Calu3 (cell line): ENCODE results near the gene ST3GAL4. TPM values are rescaled to one million over a fixed set of nuclear protein-coding genes. Genes with fewer than 3 reads are reported as not detected.

Source experiments
- BruUV-seq: library from RNA; stranded (reverse); fragments of 400-500 nt; replicated peaks from 2 replicates; lab custom pipeline; 2021; lab: Mats Ljungman, UMichigan
- CTCF ChIA-PET: fragments of 300-600 bp; sonication (Branson Sonifier 250); formaldehyde crosslinking; loops from one replicate; lab custom pipeline; 2022; ENCODE audit warnings: antibody characterized with exemption; lab: Charles Lee
- DNase-seq: peaks from one replicate; pipeline ENCODE4 v3.0.0; 2022
- H3K27ac Mint-ChIP-seq: one replicate; pipeline ENCODE4 v1.8.0; 2022; ENCODE audit warnings: mixed read lengths; ENCODE audit not compliant: unreplicated experiment
- H3K27me3 Mint-ChIP-seq: one replicate; pipeline ENCODE4 v1.8.0; 2022; ENCODE audit warnings: mixed read lengths; ENCODE audit not compliant: unreplicated experiment
- H3K36me3 Mint-ChIP-seq: one replicate; pipeline ENCODE4 v1.8.0; 2022; ENCODE audit warnings: mild to moderate bottlenecking, moderate library complexity, mixed read lengths; ENCODE audit not compliant: insufficient read depth, unreplicated experiment
- H3K4me1 Mint-ChIP-seq: one replicate; pipeline ENCODE4 v1.8.0; 2022; ENCODE audit warnings: mild to moderate bottlenecking, low read depth, mixed read lengths; ENCODE audit not compliant: unreplicated experiment
- H3K4me3 Mint-ChIP-seq: one replicate; pipeline ENCODE4 v1.8.0; 2022; ENCODE audit warnings: mild to moderate bottlenecking, low read depth, moderate library complexity, mixed read lengths; ENCODE audit not compliant: unreplicated experiment
- H3K9me3 Mint-ChIP-seq: one replicate; pipeline ENCODE4 v1.8.0; 2022; ENCODE audit warnings: low read depth, mixed read lengths; ENCODE audit not compliant: unreplicated experiment
- intact Hi-C: fragments of 100-400 bp; cut with micrococcal nuclease; formaldehyde crosslinking; loops from one replicate; pipeline ENCODE4 v1.10.0; 2022; ENCODE audit not compliant: unreplicated experiment
- total RNA-seq: library from RNA; stranded (reverse); gene quantifications from 2 replicates; pipeline ENCODE4 v1.2.3, GENCODE V29; 2022
- TF ChIP-seq, protein P1 (sequence below): fragments of 200-600 bp; IDR thresholded peaks from one replicate; pipeline ENCODE4 v1.8.0; 2022; ENCODE audit warnings: antibody characterized with exemption; ENCODE audit not compliant: unreplicated experiment

Gene ST3GAL4
- total RNA-seq, 1 experiment from 2014 or later: 27.9 TPM

DNA sequence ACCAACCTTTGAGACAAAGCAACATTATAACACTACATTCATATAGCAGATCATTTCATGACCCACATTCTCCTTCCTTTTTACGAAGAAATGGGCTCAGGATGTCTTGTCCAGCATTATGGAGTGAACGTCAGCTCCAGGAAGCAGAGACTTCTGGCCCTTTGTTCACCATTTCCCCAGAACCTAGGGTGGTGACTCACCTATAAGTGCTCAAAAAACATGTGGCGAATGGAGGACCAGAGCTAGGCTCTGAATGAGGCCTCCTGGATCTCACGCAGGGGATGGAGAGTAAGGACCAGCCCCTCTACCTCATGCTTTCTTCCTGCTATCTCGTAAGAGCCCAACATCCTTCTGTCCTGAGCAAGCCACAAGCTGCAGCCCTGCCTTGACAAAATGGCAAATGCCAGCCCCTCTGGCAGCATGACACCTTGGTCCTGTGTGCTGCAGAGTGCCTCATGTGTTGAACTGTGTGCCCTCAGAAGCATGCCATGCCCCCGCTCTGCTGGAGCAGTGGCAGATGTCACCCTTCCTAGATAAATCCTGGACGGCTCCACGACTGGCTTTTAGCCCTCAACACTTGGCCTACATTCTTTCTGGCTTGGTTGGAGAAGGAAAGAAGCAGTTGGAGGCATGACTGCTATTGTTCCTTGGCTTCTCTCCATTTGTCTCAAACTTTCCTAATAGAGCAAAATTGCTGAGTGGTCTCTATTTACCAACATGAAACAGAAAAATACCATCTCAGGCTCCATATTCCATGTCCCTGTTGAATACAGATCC lies 6.5 kb upstream of the ST3GAL4 start:
- Mint-ChIP-seq H3K4me1 (peaks cover 28% of the 10 kb centered on the region), H3K27ac (peak overlapping the region; percentile 52), H3K4me3 (no peak overlapping the region), H3K27me3 (no peaks in the 10 kb centered on the region), H3K9me3 (peaks cover 3% of the 10 kb centered on the region), H3K36me3 (peaks cover 39% of the 10 kb centered on the region)
- TF ChIP-seq, protein P1, sequence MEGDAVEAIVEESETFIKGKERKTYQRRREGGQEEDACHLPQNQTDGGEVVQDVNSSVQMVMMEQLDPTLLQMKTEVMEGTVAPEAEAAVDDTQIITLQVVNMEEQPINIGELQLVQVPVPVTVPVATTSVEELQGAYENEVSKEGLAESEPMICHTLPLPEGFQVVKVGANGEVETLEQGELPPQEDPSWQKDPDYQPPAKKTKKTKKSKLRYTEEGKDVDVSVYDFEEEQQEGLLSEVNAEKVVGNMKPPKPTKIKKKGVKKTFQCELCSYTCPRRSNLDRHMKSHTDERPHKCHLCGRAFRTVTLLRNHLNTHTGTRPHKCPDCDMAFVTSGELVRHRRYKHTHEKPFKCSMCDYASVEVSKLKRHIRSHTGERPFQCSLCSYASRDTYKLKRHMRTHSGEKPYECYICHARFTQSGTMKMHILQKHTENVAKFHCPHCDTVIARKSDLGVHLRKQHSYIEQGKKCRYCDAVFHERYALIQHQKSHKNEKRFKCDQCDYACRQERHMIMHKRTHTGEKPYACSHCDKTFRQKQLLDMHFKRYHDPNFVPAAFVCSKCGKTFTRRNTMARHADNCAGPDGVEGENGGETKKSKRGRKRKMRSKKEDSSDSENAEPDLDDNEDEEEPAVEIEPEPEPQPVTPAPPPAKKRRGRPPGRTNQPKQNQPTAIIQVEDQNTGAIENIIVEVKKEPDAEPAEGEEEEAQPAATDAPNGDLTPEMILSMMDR: no peak
- BruUV-seq: no TSS peak
- no peak for DNase-seq
- intact Hi-C loops: no loop called here
- CTCF ChIA-PET: no interaction called here

- CTCF ChIA-PET: no interaction called here
- no peak for DNase-seq
- peaks cover 45% of the 10 kb centered on the region for H3K36me3 Mint-ChIP-seq
- H3K9me3 Mint-ChIP-seq: peaks cover 3% of the 10 kb centered on the region
- H3K27me3 Mint-ChIP-seq: no peaks in the 10 kb centered on the region
- H3K27ac Mint-ChIP-seq: no peak overlapping the region
- peaks cover 32% of the 10 kb centered on the region for H3K4me1 Mint-ChIP-seq
- TF ChIP-seq, protein P1: no peak
- intact Hi-C loops: no loop called here
- BruUV-seq: no TSS peak
- no peak overlapping the region for H3K4me3 Mint-ChIP-seq
These were observed 4.7 kb upstream of the ST3GAL4 start for GRCh38 chr11:126350836-126351235.

- Mint-ChIP-seq H3K36me3 (peaks cover 45% of the 10 kb centered on the region), H3K9me3 (peaks cover 3% of the 10 kb centered on the region), H3K4me1 (peaks cover 24% of the 10 kb centered on the region), H3K27me3 (no peaks in the 10 kb centered on the region), H3K4me3 (peak overlapping the region; percentile 10), H3K27ac (peak overlapping the region; percentile 53)
- no peak for DNase-seq
- TF ChIP-seq, protein P1: no peak
- TSS peak; percentile 14 for BruUV-seq
- intact Hi-C loops: no loop called here
- CTCF ChIA-PET: no interaction called here
These were observed 3.3 kb upstream of the ST3GAL4 start for GRCh38 chr11:126352163-126352562.

DNA sequence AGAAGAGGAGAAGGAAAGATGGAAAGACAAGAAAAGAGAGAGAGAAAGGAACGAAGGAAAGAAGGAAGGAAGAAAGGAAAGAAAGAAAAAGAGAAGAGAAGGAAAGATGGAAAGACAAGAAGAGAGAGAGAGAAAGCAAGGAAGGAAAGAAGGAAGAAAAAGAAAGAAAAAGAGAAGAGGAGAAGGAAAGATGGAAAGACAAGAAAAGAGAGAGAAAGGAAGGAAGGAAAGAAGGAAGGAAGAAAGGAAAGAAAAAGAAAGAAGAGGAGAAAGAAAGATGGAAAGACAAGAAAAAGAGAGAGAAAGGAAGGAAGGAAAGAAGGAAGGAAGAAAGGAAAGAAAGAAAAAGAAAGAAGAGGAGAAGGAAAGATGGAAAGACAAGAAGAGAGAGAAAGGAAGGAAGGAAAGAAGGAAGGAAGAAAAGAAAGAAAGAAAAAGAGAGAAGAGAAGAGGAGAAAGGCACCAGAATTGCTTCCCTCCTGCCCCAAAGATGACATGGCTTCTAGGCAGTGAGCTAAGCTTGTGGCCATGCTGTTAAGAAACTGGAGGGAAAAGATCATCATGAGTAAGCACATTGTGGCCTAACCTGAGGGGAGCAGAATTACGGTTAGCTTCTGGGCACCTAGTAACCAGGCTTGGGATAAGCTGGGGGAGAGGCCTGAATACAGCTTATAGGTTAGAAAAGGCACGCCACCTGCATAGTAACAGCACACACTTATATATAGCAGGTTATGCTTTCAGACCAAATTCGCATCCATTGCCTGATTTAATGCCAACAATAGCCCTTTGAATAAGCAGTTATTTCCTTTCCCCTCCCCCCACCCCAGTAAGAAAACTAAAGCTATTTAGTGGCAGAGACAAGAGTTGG lies 2.3 kb upstream of the ST3GAL4 start:
- DNase-seq: no peak
- peak overlapping the region; percentile 53 for H3K27ac Mint-ChIP-seq
- H3K36me3 Mint-ChIP-seq: peaks cover 38% of the 10 kb centered on the region
- CTCF ChIA-PET: no interaction called here
- no peaks in the 10 kb centered on the region for H3K27me3 Mint-ChIP-seq
- H3K9me3 Mint-ChIP-seq: peaks cover 3% of the 10 kb centered on the region
- peak overlapping the region; percentile 10 for H3K4me3 Mint-ChIP-seq
- intact Hi-C loops: no loop called here
- peaks cover 24% of the 10 kb centered on the region for H3K4me1 Mint-ChIP-seq
- TF ChIP-seq, protein P1: no peak
- no TSS peak for BruUV-seq
